GM18861 (cell line): ENCODE results near the gene CMIP.

Experiments used
- ATAC-seq: cut with Tn5 transposase; IDR thresholded peaks from one replicate; pipeline ENCODE4 v1.9.1; 2021; ENCODE audit not compliant: unreplicated experiment

CMIP gene

GRCh38 chr16:81633147-81633619 is 188.6 kb downstream of the CMIP start:
- no peak for ATAC-seq

DNA sequence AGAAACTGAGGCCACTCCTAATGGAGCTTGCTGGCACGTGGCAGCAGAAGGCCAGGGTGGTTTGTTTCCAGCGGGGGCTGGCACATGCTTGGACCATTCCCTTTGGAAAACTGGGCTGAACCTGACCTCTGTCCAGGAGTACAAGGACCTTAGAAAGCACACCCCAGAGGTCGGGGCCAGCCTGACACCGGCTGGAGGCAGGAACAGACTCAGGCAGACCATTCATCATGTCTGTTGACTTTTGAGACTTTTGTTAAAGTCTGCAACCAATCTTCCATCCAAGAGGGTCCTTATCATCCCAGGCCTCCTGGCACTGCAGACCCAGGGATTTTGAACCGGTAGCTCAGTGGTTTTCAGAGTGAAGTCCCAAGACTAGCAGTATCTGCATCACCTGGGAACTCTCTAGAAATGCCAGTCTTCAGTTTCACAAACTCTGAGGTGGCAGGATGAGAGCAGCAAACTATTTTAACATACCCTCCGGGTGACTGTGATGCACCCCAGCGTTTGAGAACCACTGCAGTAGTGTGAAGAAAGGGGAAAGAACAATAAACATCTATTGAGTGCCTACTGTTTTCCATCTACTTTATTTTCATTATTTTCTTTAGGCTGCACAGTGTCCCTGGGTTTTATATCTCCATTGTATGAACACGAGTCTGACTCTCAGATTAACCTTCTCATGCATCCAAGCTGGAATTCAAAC is 189.2 kb downstream of the CMIP start:
- no peak for ATAC-seq

DNA sequence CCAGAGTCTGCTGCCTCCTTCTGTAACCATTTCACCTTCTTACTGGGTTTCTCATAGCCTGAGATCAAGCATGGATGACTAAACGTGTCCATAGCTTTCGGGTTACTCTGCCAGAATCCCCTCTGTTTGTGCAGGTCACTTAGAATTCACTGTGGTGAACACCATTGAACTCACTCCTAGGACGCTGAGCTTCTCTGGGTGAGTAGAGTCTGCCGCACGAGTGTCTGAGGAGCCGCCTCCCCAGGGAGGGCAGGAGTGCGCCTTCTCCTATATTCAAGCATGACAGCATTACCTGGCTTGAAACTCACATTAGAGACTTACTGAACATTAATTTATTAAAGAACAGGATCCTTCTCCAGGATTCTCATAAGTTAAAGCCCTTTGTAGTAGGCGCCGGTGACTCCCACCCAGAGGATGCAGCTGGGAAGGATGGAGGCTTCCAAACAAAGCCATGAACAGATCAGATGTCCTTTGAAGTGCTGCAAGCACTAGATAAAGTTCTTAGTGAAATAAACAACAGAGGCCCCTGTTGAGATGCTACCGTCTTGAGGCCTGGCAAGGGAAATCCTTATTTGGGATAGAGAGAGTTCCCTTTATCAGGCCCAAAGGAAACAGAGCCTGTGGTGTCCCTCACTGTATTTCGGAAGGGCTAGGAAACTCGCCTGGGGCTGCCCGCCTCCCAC is 189.9 kb downstream of the CMIP start:
- no peak for ATAC-seq

GRCh38 chr16:81635063-81635937 is 190.7 kb downstream of the CMIP start:
- ATAC-seq: no peak

GRCh38 chr16:81636298-81636993 is 191.8 kb downstream of the CMIP start:
- no peak for ATAC-seq

DNA sequence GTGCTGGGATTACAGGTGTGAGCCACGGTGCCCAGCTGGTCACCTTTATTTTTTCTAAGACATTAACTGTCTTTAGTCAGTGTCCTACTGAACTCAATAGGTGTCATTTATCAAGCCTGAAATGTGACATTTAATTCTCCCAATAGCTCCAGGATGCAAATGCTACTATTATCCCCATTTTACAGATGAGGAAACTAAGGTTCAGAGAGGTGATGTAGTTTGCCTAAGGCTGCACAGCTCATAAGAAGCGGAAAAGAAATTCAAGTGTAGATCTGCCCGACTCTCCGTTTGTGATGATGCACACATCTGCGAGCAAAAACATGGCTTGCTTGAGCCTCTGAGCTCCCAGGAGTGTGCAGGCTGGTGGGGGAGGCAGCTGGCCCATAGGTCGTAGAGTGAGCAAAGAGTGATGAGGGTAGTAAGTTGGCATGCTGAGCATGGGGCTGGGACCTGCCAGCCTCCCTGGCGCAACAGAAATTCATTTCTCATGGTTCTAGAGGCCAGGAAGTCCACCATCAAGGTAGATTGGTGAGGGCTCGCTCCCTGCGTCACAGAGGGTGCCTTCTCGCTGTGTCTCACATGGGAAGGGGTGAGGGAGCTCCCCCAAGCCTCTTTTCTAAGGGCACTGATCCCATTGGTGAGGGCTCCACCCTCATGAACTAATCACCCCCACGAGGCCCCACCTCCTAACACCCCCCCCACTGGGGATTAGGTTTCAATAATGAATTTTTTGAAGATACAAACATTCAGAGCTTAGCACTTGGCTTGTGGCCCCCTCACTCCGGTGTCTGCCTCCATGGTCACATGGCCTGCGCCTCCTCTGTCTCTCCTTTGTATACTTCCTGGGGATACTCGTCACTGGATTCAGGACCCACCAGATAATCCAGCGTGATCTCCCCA is 193.0 kb downstream of the CMIP start:
- ATAC-seq: no peak

GRCh38 chr16:81638286-81638945 is 193.8 kb downstream of the CMIP start:
- ATAC-seq: no peak

DNA sequence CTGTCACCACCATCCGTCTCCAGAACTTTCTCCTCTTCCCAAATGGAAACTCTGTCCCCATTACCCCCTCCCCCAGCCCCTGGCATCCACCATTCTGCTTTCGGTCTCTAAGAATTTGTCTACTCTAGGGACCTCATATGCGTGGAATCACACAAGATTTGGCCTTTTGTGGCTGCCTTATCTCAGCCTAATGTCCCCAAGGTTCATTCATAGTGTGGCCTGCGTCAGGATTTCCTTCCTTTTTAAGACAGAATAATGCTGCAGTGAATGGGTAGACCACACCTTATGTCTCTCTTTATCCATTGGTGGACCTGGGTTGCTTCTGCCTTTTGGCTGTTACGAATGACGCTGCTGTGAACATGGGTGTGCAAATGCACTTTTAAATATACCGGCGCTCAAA is 194.7 kb downstream of the CMIP start:
- ATAC-seq: no peak

- no peak for ATAC-seq
These were observed 195.5 kb downstream of the CMIP start for GRCh38 chr16:81639931-81640680.

DNA sequence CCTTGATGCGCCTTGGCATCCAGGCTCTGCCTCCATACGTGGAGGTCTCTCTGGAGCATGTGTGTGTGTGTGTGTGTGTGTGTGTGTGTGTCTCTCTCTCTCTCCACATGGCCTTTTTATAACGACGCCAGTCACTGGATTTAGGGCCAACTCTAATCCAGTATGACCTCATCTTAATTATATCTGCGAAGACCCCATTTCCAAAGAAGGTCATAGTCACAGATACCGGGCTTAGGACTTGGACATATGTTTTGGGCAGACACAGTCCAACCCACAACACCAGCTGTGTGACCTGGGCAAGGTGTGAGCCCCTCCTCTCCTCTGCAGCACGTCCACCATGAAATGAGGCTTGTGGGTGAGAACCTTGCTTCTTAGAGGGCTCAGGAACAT is 196.1 kb downstream of the CMIP start:
- ATAC-seq: no peak

DNA sequence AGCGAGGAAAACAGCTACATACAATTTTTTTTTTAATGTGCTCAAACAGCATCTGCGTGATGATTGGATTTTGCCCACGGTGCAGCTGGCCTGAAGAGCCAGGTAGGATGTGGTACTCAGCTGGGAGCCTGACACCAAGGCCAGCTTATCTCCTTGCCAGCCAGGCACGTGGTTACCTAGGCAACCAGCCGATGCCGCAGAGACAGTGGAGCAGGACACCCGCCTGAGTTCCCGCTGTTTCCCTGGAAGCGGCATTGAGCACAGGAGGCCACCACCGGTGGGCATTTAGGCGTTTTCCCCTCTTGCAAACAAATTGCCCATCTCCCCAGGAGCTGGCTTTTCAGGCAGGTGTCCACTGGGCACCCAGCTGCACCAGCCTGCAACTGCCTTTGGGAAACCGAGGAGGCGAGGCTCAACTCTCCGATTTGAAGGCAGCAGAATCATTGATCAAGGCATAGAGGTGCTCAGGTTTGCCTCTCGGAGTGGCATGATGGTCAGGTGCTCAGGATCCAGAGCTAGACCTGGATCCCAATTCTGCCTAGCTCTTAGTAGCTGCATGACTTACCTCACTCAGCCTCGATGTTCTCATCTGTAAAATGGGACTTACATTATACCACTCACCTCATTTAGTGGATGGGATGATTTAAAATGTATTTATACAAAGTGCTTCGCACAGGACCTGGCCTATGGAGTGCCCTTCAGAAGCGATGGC is 196.9 kb downstream of the CMIP start:
- ATAC-seq: no peak

DNA sequence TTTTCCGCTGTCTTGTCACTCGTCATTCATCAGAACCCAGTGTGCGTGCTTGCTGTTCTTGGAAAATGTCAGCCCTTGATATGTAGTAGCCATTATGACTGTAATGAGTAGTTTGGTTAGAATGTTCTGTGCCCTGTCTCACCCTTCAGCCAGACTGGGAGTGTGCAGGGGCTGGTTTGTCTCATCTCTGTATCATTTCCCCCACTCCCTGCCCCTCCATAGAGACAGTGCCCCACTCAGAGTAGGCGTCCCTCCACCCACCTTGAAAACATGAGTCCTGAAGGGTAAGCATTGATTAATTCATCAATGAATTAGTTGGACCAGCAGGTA is 197.5 kb downstream of the CMIP start:
- ATAC-seq: no peak

- no peak for ATAC-seq
These were observed 198.3 kb downstream of the CMIP start for GRCh38 chr16:81642943-81643342.

DNA sequence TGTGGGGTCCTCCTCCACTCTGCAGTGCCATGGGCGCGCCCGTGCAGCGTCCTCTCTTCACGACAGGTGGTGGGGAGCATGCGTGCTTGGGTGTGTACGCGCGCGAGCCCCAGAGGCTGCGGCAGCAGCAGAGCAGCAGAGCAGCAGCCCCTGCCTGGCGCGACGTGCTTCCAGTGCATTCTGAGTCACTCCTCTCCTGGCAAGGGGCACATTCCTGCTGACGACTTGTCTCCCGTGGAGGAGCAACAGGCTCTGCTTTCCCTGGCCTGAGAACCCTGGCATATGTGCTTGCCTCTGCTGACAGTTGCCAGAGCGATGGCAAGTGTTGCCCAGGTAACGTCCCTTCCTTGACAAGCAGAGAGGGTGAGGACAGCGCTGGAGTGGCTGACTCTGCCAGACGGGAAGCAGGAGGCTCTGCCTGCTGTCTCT is 200.7 kb downstream of the CMIP start:
- ATAC-seq: no peak

DNA sequence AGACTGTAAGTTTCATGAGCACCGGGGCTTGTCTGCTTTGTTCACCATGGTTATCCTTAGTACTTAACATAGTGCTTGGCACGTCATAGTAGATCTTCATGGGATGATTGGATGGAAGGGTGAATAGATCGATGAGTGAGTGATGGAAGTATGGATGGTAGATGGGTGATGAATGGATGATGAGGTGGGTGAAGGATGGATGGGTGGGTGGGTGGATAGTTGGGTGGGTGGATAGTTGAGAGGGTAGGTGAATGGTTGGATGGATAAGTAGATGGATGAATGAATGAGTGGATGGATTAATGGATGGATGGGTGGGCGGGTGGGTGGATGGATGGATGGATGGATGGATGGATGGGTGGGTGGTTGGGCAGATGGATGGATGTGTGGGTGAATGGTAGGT is 201.3 kb downstream of the CMIP start:
- ATAC-seq: no peak

- no peak for ATAC-seq
These were observed 202.0 kb downstream of the CMIP start for GRCh38 chr16:81646561-81646960.

DNA sequence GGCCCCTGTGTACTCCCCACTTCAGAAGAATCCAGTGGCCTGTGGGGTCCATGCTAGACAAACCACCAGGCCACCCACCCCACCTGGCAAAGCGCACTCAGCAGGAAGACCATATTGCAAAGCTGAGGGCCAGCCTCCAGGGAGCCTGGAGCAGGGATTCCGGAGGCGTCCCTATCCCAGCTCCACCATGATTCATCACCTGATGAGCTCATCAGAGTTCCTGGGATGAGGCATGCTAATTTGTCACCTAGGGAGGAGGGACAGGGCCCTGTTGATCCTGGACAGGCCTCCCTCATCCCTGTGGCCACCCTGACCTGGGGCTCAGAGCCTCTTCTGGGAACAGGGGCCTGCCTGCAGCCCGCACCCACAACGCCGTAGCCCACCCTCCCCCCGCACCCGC is 202.9 kb downstream of the CMIP start:
- ATAC-seq: no peak

DNA sequence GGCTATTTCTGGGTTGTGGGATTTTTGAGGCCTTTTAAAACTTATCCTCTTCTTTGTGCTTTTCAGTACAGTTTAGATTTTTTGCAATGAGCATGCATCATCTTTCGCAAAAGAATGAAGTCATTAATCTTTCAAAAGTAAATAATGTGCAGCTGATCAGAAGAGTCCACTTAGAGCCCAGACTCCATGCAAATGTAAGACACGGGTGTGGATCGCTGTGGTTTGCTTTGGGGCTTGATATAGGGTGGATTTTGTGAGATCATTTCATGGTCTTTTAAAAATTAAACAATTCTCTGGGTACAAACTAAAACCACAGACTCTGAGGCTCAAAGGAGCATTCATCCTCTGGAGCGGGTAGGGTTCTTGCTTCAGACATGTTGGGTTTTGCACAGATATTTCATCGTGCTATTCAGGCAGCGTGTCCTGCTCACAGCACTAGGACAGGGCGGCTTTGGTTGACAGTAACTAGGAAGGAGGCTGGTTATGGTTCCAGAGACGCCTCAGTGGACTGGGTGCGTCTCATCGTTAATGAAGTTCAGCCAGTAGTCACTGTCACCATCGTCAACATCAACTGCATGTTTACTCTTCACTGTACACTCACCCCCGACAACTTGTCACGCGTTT is 205.1 kb downstream of the CMIP start:
- ATAC-seq: no peak
